NK-92 (cell line): ENCODE data around the gene ANXA10.
"Not testable (repeated sequence)": the region's sequence is repeated elsewhere in the genome, so short reads cannot be mapped to it uniquely, and the experiment has no call there.

ENCODE experiments used
- DNase-seq: peaks from one replicate; lab custom pipeline; 2025; ENCODE audit not compliant: unreplicated experiment; lab: John Stamatoyannopoulos, UW

Gene ANXA10, protein sequence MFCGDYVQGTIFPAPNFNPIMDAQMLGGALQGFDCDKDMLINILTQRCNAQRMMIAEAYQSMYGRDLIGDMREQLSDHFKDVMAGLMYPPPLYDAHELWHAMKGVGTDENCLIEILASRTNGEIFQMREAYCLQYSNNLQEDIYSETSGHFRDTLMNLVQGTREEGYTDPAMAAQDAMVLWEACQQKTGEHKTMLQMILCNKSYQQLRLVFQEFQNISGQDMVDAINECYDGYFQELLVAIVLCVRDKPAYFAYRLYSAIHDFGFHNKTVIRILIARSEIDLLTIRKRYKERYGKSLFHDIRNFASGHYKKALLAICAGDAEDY

DNA sequence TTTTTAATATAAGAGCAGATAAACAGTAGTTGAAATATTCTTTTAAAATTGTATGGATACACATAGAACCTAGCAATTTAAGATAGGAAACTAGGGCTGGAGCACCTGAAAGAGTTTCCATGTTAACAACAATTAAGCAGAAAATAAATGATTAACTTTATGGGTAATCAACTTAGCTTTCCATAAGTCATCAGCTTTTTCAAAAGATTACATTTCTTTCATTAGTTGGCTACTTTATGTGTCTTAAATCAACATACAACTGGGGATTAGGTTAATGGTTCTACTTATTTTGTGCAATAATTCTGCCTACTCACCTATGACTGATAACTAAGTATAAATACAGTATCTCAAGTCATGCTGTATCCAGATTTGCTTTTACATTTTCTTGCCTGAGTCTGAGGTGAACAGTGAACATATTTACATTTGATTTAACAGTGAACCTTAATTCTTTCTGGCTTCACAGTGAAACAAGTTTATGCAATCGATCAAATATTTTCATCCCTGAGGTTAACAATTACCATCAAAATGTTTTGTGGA is at the start of gene ANXA10:
TSS of gene ANXA10 (plus strand) at position 362 of the 537 bp plus-strand sequence. CDS start at position 526, 164 bp downstream.
- no peak for DNase-seq

DNA sequence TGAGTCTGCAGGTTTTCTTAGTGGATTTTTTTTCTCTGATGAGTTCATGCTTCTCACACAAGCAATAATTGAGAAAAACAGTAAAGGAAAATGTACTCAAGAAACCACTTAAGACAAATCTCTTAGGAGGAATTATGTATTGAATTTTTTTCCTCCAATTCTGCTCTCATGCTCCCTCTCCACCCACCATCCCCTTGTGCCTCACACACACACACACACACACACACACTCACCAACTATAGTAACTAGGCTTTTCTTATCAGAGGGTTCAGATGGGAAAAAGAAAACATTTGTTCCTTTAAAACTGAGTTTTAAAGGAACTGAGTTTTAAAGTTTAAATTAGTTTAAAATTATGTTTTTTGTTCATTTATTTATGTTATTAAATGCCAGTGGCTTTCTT is 47.0 kb upstream of the ANXA10 start:
- DNase-seq = no peak

DNA sequence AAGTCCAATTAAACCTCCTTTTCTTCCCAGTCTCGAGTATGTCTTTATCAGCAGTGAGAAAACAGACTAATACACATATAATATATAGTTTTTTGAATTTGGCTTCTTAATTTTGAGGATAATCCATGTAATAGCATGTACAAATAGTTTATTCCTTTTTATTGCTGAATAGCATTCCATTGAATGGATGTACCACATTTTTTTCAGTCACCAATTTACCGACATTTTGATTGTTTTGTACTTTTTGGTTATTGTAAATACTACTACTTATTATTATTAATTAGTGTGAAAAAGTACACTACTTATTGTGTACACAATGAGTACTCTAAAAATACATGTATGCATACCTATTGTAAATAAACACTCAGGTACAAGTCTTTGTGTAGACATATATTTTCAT is 42.3 kb upstream of the ANXA10 start:
- no peak for DNase-seq

DNA sequence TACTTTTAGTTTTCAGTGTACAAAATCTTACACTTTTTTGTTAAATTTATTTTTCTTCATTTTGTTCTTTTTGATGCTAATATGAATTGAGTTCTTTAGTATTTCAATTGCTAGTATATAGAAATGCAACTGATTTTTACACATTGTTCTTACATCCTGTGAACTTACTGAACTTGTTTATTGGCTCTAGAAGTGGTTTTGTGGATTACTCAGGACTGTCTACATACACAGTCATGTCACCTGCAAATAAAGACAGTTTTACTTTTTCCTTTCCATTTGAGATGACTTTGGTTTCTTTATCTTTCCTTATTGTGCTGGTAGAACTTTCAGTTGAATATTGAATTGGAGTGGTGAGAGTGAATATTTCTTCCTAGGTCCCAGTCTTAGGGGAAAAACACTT is 40.8 kb upstream of the ANXA10 start:
- no peak for DNase-seq

DNA sequence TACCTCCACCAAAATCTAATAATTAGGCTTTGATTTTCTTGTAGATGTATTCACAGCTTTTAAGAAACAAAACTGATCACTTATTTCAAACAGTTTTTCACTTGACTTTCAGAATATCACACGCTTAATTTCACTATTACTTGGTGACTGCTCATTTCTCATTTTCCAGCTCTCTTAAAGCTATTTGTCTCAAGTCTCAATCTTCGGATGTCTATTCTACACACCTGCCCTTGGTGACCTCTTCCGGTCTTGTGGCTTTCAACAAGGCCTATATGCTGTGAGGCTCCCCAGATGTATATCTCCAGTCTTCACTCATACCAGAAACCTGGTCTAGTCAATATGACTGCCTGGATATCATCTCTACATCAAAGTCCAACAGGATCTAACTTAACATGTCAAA is 34.9 kb upstream of the ANXA10 start:
- no peak for DNase-seq

DNA sequence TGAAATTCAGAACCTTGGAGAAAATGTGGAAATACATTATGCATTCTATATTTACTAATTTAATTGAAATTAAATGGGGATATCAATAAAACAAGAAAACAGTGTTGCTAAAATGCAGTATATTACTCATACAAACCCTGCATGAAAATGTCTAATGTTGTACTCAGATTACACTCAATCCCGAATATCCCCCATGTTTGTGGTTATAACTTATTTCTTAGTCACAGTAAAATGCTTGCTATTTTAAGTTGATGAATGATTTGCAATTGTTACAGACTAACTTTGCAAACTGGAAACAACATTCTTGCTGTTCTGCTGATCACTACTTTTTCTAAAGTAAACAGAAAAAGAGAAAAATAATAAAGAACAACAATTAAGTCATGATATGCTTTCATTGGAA is 33.1 kb upstream of the ANXA10 start:
- DNase-seq = no peak

DNA sequence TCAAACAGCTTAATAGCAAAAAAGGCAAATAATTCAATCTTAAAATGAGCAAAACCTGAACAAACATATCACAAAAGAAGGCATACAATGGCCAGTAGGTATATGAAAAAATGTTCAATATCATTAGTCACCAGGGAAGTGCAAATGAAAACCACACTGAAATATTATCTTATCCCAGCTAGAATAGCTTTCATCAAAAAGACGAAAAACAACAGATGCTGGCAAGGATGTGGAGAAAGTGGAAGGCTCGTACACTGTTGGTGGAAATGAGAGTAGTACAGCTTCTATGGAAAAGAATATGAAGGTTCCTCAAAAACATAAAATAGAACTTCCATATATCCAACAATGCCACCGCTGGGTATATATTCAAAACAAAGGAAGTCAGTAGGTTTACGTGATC is 29.3 kb upstream of the ANXA10 start:
- DNase-seq = no peak

DNA sequence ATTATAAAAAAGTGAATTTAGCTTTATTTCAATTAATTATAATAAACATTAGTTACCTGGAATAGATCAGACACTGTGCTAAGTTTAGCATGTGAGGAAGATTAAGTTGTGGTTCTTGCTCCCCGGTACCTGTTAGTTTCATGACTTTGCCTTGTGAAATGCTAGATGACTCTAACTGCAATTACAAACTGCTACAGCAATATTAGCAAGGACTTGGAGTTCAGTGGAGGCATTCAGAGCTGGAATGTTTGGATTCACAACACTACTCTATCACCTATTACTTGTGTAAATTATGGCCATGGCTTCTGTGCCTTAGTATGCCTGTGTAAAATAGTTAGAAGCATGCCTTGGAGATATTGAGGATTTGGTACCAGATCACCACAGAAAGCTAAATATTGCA is 21.4 kb upstream of the ANXA10 start:
- no peak for DNase-seq

DNA sequence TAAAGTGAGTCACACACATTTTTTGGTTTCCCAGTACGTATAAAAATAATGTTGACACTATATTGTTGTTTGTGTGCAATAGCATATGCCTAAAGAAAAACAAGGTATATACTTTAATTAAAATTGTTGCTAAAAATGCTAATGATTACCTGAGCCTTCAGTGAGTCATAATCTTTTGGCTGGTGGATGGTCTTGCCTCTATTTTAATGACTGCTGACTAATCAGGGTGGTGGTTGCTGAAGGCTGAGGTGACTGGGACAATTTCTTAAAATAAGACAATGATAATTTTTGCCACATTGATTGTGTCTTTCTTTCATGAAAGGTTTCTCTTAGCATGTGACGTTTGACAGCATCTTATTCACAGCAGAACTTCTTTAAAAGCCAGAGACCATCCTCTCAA is 21.0 kb upstream of the ANXA10 start:
- DNase-seq = no peak

DNA sequence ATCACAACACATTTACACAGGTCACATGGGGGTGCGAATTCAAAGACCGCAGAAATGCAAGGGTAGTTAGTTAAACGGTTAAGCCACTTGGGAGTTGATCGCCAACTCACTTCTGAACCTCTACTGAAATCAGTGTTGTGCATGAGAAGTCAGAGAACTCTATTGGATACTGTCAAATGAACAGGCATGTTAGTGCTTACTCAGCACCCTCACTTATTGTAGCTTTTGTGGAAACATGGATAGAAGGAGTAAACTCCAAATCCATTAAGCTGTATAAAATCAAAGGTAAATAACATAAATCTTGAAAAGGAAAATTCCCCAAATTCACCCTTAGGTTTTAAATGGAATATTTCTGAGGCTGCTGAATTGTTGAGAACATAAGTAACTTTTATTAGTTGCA is 17.5 kb upstream of the ANXA10 start:
- no peak for DNase-seq

DNA sequence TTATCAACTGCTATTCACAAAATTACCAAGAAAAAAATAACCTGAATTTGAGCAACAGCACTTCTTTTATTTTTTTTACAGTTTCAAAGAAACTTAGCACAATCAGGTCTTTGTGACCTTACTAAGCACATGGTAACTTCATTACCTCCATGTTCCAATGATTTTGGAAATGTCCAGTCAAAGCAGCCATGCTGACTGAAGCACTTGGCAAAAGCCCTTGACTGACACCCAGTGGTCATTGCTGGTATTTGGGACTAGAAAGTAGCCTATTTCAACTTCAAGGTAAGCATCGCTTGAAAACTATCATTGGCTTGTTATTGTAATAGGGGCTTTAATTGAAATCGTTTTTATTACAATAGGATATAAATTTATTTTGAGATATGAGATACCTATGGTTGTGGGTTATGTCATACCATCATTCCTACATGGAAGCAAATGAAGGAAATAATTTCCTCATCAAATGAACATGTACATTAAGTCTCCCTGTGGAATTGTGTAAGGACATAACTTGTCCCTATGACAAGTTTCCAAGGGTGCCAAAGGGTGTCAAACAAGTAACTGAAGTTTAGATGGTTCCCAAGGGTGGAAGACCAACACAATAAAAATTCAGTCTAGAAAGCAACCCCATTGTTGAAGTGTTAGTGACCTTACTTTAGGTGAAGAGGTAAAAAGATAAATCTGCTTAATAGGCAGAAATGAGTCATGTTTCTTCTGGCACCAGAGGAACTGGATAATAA is 15.2 kb upstream of the ANXA10 start:
- DNase-seq = no peak

DNA sequence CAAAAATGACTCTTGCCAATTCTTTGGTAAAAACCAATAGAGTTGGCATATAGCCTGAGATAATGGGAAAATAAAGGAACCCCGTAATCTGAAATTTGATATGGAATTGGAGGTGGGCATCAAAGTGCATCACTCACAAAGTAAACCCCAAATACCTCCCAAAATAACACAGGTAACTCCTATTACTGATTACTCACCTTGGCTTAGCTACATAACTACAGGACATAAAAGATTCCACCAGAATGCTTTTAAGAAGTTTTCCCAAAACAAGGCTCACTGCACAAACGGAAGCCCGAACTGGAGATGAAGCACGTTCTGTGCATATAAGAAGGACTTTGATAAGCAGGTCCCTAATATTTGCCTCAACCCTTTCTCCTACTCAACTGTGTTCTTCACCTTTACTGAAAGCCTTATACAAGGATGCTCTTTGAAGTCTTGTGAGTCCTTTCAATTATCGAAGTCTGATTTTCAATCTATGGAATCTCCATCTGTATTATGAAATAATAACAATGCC is 14.6 kb upstream of the ANXA10 start:
- no peak for DNase-seq

DNA sequence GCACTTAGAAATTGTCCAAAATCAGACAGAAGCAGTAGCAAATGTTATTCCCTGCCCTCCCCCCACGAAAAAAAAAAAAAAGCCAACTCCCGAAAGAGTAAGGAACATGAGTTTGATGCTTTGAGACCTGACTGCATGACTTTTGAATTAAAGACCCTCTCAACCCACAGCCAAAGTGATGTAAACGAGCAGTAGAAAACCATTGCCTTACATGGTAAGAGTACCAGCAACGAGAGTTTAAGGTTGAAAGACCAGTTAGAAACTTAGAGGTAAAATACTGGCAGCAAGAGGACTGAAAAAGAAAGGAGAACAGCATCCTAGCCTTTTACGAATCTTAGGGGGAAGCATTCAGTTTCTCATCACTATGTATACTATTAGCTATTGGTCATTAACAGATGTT is 10.0 kb upstream of the ANXA10 start:
- no peak for DNase-seq

DNA sequence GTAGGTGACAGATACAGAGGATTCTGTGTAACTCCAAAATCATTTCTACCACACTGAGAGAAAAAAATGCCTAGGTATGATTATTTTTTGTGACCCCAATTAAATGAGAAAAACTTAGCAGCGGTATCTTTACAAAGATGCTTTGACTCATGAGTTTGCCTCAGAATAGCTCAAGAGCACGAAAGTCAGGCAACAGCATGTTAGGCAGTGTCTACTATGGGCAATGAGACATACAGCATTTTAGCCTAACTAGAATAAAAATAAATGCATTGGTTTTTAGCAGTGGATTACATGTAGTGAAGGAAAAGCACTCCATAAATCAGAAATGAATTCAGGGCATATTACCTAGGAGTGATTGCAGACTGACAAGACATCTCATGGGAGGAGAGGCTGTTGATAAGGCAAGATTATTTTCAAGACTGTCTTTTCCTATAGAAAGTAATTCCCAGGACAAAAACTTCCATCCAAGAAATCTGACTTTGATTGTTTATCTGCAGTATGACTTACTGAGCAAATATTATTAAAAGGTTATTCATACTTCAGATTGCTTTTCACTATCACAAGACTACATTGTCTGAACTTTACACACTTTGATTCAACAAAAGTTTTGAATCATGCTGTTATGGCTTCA is 3.6 kb downstream of the ANXA10 start:
- DNase-seq = no peak

DNA sequence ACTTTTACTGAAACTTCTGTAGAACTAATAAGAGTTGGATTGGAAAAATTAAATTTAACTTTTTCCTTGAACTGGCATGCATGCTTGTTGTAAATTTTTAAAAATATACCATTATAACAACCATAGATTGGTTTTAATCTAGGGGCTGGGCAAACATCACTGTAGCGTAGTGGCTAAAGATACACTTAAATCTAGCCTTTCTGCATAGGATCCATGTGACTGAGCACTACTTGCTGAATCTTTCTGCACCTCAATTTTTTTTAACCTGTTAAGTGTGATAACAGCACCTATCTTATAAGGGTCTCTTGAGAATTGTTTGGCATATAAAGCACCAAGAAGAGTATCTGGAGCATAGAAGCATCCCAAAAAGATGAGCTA is 4.1 kb downstream of the ANXA10 start:
- no peak for DNase-seq

DNA sequence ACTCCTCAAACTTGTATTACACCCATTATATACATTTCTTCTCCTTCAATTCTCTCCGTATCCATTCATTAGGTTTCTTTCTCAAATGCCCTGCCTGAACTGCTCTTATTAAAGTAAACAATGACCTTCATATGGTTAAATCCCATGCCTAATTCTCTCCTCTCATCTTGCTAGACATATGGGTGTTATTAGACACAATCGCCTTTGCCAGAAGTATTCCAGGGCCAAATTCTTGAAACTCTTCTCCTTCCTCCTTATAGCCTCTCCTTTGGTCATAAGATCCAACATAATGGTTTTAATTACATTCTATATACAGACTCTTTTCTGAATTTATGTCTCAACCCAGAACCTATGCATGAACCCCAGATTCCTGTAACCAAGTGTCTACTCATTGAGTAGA is 4.8 kb downstream of the ANXA10 start:
- DNase-seq = no peak

DNA sequence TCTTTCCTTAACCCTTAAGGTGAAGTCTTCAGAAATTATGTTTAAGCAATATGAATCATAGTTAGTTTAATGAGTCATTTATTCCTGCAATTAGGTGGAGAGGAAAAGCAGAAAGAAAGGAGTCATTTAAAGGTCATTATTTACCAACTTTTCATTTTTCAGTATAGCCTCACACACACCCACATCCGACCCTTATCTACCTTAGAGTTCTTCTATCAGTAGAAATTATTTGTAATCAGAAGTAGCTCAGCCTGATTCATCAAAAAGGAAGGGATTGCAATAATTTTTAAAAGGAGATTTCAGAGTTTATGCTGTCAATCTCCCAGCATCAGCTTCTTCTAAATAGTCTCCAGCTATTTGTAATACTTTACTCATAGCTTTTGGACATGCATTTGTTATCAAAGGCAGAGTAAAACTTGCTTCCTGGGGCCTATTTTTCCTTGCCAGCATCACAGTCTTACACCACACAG is 5.9 kb downstream of the ANXA10 start:
- DNase-seq = no peak

DNA sequence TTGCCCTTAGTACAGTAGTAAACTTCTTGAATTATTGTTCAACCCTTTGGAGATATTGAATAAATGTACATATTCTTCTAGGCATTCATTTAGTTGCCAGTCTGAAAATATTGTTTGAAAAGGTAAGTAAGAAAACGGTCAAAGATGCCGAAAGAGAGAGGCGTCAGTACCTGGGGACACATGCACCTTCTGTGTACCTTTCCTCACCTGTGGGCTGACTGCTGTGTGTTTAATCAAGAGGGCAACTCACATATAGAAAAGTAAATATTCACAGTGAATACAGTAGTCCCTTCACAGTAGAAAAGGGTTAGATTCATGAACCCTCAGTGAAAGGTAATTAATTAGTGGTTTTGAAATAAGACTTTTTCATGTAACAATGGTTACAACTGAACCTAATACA is 6.9 kb downstream of the ANXA10 start:
- no peak for DNase-seq

DNA sequence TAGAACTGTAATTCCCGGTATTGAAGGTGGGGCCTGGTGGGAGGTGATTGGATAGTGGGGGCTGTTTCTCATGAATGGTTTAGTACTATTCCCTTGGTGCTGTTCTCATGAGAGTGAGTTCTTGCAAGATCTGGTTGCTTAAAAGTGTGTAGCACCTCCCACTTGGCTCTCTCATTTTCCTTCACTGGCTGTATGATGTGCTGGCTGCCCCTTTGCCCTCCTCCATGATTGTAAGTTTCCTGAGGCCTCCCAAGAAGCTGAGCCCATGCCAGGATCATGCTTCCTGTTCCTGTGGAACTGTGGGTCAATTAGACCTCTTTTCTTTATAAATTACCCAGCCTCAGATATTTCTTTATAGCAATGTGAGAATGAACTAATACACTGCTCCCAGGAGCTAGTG is 8.7 kb downstream of the ANXA10 start:
- DNase-seq = no peak

DNA sequence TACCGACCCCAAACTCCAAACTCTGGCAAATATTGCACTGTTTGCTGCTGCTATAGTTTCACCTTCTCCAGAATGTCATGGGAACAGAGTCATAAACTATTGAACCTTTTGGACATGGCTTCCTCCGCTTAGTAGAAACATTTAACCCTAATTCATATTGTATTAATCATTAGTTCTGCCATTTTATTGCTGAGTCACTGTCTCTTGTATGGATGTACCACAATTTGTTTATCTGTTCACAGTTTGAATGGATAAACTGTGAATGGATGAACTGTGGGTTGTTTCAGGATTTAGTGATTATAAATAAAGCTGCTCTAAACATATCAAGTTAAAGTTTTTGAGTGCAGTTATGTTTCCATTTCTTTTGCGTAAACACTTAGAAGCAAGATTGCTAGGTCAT is 10.1 kb downstream of the ANXA10 start:
- no peak for DNase-seq

DNA sequence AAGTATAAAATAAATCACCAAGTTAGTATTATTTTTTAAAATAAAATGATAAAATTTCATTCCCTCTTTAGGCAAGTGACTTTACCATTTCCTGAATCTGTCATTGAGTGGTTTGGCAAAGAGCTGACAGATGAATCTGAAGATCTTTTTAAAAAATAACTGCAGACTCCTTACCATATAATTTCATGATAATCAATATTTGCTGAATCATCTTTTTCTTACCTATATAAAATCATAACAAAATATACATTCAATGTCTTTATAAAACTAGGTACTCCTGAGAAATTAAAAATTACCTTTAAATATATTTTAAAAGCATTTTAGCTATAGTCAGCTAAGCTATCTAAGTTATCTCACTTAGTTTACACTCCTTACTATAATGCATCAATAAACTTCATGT is 17.2 kb downstream of the ANXA10 start:
- DNase-seq = no peak

DNA sequence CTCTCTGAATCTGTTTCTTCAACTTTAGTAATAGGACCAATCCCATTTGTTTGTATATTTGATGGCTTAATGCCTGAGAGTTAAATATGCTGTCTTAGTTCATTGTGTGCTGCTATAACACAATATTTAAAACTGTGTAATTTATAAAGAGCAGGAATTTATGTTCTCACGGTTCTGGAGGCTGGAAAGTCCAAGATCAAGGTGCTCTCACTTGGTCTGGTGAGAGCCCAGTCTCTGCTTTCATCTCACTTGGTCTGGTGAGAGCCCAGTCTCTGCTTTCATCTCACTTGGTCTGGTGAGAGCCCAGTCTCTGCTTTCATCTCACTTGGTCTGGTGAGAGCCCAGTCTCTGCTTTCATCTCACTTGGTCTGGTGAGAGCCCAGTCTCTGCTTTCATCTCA is 20.7 kb downstream of the ANXA10 start:
- DNase-seq = not testable (repeated sequence)
